ENCODE measurements around the gene FOXO1. TPM values are rescaled to one million over a fixed set of nuclear protein-coding genes. Genes with fewer than 3 reads are reported as not detected.
"Not testable (repeated sequence)": the region's sequence is repeated elsewhere in the genome, so short reads cannot be mapped to it uniquely, and the experiment has no call there.

FOXO1 gene
- total RNA-seq, 3 donors from 2014 or later: 28.7 to 34.1 (median 30.5) TPM

GRCh38 chr13:40664350-40665125 lies 1.9 kb downstream of the FOXO1 start:
- Histone ChIP-seq H3K36me3 (ENCODE audit: low read depth) (no peaks in the 10 kb centered on the region), H3K4me1 (ENCODE audit: low read depth) (peaks cover 28% of the 10 kb centered on the region), H3K9me3 (no peaks in the 10 kb centered on the region), H3K4me3 (peak overlapping the region; percentile 73)
- intact Hi-C loops (cut with DNase I, micrococcal nuclease): no loop called here
- DNase-seq (peak; percentile 89 to 90 (median 90)), ATAC-seq (peak; percentile 79)
- TF ChIP-seq CTCF (IDR thresholded peaks at IDR 0.05): no peak

GRCh38 chr13:40664100-40664349 lies 2.4 kb downstream of the FOXO1 start:
- intact Hi-C loops (cut with DNase I, micrococcal nuclease): not testable (repeated sequence)
- peak; percentile 56 for ATAC-seq

GRCh38 chr13:40662866-40663265 lies 3.6 kb downstream of the FOXO1 start:
- H3K4me3 ChIP-seq: no peak overlapping the region
- DNase-seq (no peak), ATAC-seq (no peak)
- intact Hi-C loops (cut with DNase I, micrococcal nuclease): no loop called here
- H3K4me1 ChIP-seq (ENCODE audit: low read depth): peaks cover 20% of the 10 kb centered on the region
- TF ChIP-seq CTCF (IDR thresholded peaks at IDR 0.05): no peak
- H3K9me3 ChIP-seq: no peaks in the 10 kb centered on the region
- H3K36me3 ChIP-seq (ENCODE audit: low read depth): no peaks in the 10 kb centered on the region

More at GRCh38 chr13:40664100-40664349, 2.4 kb downstream of the FOXO1 start:
- DNase-seq: peak in 1 of 3 donors; percentile 81
- H3K36me3 ChIP-seq (ENCODE audit: low read depth); H3K9me3 ChIP-seq: not testable (repeated sequence)
- H3K4me3 ChIP-seq: peak overlapping the region; percentile 73
- peaks cover 28% of the 10 kb centered on the region for H3K4me1 ChIP-seq (ENCODE audit: low read depth)

- peaks cover 19% of the 10 kb centered on the region for H3K4me1 ChIP-seq (ENCODE audit: low read depth)
- ATAC-seq: no peak
- H3K36me3 ChIP-seq (ENCODE audit: low read depth): no peaks in the 10 kb centered on the region
- intact Hi-C loops (cut with DNase I, micrococcal nuclease): no loop called here
- no peaks in the 10 kb centered on the region for H3K9me3 ChIP-seq
- H3K4me3 ChIP-seq: no peak overlapping the region
- no peak for TF ChIP-seq CTCF (IDR thresholded peaks at IDR 0.05)
- no peak for DNase-seq
Observed at GRCh38 chr13:40661875-40662665, 4.4 kb downstream of the FOXO1 start.

GRCh38 chr13:40660692-40661091 lies 5.7 kb downstream of the FOXO1 start:
- intact Hi-C loops (cut with DNase I, micrococcal nuclease): no loop called here
- Histone ChIP-seq H3K9me3 (no peaks in the 10 kb centered on the region), H3K4me1 (ENCODE audit: low read depth) (peaks cover 22% of the 10 kb centered on the region), H3K36me3 (ENCODE audit: low read depth) (no peaks in the 10 kb centered on the region), H3K4me3 (no peak overlapping the region)
- DNase-seq (no peak), ATAC-seq (no peak)
- TF ChIP-seq CTCF (IDR thresholded peaks at IDR 0.05): no peak

- no peak overlapping the region for H3K4me3 ChIP-seq
- ATAC-seq (no peak), DNase-seq (no peak)
- no peaks in the 10 kb centered on the region for H3K9me3 ChIP-seq
- no peaks in the 10 kb centered on the region for H3K36me3 ChIP-seq (ENCODE audit: low read depth)
- no peak for TF ChIP-seq CTCF (IDR thresholded peaks at IDR 0.05)
- H3K4me1 ChIP-seq (ENCODE audit: low read depth): peaks cover 22% of the 10 kb centered on the region
- intact Hi-C loops (cut with DNase I, micrococcal nuclease): no loop called here
Observed at GRCh38 chr13:40660141-40660664, 6.2 kb downstream of the FOXO1 start.
